Hematopoietic multipotent progenitor cell treated with erythropoietin and hydrocortisone succinate and interleukin-3 and kit ligand, for 4 days (in vitro differentiated cells): ENCODE data around the gene KRT34.
"Not testable (repeated sequence)": the region's sequence is repeated elsewhere in the genome, so short reads cannot be mapped to it uniquely, and the experiment has no call there.

Experiments
- DNase-seq: peaks from one replicate; pipeline ENCODE4 v3.0.0-alpha.2; 2015

The KRT34 gene

DNA sequence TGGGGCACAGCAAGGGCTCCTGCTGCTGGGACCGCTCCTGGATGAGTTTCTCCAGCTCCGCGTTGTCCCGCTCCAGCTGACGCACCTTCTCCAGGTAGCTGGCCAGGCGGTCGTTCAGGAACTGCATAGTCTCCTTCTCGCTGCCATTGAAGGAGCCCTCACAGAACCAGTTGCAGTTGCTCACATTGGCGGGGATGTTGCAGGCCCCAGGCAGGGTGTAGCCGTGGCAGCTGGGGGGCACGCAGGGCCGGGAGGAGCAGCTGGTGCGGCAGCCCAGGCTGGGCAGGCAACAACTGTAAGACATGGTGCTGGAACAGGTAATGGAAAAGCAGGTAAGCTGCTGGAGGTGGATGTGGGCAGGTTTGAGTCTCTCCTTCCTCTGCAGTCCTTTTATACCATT lies at the start of gene KRT34:
KRT34 (minus strand) TSS at position 364 of the 400 bp plus-strand sequence; CDS start at position 304, 60 bp downstream.
- DNase-seq: not testable (repeated sequence)

DNA sequence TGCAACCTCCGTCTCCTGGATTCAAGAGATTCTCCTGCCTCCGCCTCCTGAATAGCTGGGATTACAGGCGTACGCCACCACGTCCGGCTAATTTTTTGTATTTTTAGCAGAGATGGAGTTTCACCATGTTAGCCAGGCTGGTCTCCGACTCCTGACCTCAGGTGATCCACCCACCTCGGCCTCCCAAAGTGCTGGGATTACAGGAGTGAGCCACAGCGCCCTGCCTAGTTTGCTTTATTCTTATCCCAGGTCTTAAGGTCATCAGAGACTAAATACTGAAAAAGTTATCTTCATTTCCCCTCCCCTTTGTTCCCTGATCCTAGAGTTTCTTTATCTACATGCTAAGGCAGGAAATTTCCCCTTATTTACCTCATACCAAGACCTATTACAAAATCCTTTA lies 48.3 kb upstream of the KRT34 start:
- DNase-seq: not testable (repeated sequence)

DNA sequence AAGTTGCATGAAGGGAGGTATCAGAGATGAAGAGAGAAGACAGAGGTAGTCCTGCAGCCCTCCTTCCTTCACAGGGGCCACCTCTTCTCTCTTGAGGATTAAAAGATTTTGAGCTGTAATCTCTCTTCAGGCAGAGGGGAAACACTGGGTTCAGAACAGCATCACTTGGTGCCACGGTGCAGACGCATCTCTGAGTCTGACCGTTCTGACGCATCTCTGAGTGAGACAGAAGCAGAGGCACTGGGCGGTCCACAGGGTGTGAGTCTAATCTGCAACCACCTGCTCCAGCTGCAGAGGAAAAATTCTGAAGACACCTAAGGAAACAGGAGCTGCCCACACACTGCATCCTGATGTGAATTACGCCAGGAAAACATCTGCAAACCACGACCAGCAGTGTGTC lies 47.6 kb upstream of the KRT34 start:
- no peak for DNase-seq

DNA sequence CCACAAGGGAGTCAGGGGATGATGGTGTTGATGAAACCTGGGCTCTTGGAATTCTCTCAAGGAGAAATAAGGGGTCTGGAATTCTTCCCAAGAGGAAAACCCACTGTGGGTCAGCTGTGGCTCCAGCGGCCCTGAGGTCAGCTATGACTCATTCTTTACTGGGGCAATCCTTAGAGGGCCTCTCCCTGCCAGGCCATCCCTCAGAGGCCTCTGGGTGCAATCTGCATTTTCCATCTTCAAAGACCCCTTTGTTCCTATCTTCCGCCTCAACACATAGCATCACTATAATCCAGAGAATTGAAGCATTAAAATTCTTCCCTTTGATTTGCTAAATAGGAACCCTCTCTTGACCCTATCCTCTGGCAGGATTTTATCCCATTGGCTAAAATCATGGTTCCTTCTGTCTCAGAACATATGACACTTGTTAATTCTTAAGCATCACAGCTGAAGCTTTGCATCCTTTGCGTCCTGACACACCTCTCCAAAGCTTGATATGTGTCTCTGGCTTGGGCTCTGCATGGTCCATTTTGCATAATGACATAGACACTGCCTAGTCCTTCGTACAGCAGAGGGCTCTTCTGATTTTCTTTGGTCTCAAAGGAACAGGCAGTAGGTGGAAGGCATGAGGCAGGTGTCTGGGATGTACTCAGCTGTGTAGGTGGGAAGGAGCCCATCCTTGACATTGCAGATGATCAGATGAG lies 46.6 kb upstream of the KRT34 start:
- DNase-seq: no peak

DNA sequence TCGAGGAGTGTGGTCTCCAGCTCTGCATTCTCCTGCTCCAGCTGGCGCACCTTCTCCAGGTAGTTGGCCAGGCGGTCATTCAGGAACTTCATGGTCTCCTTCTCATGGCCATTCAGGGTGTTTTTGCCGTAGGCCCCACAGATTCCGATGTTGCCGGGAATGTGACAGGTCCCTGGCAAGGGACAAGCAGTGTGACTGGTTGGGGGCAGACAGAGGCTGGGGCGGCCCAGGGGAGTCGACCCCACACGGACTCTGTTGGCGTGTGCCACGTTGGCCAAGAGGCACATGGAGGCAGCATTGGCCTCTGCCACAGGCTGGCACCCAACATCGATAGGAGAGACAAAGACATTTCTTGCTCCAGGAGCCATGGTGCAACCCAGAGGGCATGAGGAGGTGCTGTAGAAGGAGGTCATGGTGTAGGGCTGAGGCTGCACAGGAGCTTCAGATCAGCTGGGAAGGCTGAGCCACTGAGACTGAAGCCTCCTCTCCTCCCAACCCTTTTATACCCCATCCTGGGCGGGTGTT lies 42.1 kb upstream of the KRT34 start, which contains the start of gene KRT37:
KRT37 (minus strand) TSS at position 475 of the 525 bp plus-strand sequence; CDS start at position 413, 62 bp downstream.
- no peak for DNase-seq

DNA sequence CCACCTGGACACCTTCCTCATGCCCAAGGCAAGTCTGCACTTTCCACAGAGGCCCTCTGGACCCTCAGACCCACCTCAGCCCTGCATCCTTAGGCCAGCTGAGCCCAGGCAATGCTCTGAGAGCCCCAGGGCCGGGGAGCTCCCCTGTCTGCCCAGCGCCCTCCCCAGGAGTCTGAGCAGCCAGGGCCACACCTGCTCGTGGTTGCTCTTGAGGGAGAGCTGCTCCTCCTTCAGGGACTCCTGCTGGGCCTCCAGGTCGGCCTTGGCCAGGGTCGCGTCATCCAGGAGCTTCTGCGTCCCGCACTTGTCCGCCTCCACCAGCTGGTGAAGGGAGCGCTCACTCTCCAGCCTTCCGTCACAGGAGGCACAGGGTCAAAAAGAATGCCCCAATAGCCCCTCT lies 40.5 kb upstream of the KRT34 start:
- DNase-seq: not testable (repeated sequence)

DNA sequence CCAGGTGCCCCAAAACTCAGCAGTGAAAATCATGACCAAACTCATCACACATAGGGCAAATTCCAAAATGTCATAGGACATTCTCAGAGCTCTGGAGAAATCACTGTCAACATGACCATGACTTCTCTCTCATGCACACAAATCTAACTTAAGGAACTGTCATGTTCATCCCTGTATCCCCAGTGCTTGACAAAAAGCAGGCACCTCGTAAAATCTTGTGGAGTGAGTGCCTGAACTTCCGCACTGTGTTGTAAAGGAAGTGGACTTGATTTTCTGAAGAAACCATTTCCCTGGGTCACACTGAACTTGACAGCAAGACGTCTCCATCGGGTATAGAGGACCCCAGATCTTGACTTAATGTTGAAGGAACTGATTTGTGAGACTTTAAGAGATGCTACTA lies 39.5 kb upstream of the KRT34 start:
- no peak for DNase-seq

DNA sequence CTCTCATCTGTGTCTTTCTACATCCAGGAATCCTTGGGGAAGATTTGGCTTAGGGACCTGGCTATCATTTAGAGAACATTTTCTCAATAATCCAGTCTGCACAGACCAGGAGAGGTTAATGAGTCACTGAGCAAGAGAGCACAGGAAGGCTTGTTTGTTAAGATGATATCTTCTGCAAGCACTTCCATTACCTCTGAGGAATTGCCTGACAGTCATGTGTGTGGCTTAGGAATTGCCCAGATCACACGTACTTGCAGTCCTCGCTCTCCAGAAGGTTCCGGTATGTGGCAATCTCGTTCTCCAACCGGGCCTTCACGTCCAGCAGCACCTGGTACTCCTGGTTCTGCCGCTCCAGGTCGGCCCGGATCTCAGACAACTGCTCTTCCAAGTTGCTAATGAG lies 39.0 kb upstream of the KRT34 start:
- no peak for DNase-seq

DNA sequence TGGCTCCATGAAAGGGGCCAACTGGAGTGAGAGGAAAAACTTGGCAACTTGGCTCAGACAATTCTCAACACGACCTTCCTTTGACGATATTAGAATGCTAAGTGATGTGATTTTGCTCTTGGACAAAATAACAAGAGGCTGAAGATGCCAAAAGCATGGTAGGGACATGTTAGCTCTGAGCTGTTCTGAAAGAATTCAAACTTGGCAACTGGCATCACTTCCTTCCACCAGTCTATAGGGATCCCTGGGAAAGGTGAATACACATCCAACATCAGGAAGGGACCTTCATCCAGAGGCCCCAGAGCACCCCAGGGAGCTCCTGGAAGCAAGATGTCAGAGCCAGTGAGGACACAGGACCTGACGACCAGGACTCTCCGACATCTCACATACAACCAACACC lies 38.0 kb upstream of the KRT34 start:
- DNase-seq: no peak

DNA sequence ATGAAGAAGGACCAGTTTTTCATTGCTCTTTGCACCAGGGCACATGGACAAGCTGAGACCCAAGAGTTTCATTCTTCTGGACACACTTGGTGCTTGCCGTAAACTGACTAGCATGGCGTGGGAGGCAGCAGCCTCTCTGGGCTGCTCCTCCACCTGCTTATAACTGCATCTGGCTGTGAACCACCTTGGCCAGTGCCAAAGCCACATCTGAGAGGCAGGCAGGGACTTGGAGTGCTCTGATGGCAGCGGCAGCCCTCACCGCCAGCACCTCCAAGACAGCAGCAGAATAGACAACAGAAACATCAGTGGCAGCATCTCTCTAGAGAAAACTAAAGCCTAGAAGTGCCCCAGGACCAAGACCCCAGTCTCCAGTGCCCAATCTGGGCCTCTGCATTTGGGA lies 37.6 kb upstream of the KRT34 start:
- DNase-seq: no peak

DNA sequence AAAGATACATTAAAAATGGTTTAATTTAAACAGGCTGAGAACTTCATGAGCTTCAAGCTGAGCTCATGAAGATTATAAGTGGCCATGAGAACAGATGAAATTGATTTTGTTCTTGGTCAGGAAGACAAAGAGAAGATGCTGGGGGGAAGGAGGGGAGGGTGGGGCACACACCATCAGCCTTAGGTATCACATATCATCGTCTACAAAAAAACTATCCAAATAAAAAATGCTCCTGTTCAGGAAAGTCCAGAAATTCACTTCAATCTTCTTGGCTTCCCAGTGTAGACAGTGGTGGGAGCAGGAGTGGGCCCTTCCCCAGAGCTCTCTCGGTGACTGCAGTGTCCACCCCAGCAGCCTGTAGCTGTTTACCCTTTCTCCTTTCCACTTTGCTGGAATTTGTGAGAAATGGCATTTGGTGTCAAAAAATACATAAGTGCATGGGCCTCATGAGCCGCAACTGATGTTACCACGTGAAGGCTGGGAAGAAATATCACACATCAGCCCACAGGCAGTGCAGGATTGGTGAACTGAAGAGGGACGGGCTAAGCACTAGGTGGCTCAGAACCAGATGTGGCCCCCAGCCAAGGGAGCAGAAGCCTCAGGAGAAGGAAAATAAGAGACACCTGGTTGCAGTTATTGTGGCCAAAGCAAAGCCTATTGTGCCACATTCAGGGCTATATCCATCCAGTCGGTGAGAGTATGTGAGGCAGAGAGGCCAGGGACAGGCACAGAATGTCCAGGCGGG lies 36.2 kb upstream of the KRT34 start:
- no peak for DNase-seq

DNA sequence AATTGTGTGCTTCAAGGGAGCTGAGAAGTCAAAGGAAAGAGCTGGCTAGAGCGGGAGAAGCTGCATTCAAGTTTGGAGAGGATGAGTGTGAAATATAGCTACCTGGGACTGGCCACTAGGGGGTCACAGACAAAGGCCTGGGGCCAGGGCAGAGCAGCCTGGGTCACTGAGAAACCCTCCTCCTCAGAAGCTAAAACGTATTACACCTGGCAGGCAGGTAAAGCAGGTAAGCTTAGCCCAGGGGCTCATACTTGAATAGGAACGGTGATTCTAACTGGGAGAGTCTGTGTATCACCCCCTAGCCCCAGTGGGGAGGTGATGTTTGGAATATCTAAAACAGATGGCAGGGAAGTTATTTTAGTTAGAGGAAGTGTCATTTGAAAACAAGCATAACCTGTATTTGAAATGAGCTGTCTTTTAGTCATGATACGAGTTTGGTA lies 35.5 kb upstream of the KRT34 start:
- peak; percentile 22 for DNase-seq

DNA sequence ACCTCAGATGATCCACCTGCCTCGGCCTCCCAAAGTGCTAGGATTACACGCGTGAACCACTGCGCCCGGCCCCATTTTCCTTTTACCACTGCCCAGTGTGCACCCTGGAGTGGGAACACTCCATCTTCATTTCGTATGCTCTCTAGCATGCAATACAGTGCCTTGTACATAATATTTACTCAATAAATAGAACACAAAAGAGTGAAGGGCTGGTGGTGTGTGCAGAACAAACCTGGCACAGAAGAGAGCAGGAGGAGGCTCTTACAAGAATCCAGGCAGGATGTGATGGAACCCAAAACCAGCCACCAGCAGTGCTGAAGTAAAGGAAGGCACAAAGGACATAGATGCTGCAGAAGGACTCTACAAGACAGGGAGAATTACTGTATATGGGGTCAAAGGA lies 35.0 kb upstream of the KRT34 start:
- no peak for DNase-seq

DNA sequence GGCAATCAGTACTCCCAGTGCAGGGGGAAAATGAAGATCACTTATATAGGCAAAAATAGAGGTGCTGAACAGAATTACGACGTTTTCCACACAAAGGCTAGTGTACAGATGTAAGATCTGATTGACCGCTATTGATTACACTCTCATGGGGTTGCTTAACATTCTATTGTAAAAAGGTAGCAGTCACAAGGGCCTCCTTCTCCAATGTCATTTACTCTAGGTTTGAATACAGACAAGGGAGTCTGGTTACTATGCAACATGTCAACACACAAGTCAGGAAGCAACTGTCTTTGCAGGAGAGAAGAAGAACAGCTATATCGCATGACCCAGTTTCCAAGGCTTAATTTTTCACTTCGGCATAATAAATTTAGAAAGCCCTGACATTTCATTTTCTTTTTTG lies 34.4 kb upstream of the KRT34 start:
- DNase-seq: no peak

DNA sequence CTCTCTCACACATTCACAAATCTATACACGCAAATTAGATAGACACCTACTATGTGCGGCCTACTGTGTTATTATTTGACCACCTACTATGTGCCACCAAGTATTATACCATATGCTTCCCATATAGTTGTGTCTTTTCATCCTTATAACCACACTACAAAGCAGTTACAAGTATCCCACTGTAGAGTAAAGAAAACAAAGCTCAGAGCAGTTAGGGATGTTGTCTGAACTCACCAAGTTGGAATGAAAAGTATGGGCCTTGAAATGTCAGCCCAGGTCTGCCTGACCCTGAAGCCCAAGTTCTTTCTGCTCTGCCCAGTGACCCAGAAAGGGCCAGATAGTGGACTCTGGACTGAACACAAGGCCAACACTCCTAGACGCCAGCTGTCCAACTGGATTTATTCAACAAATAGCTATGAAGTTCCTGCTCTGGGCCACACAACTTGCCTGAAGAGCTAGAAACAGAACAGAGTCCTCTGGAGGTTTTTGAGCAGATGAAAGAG lies 33.8 kb upstream of the KRT34 start:
- no peak for DNase-seq

DNA sequence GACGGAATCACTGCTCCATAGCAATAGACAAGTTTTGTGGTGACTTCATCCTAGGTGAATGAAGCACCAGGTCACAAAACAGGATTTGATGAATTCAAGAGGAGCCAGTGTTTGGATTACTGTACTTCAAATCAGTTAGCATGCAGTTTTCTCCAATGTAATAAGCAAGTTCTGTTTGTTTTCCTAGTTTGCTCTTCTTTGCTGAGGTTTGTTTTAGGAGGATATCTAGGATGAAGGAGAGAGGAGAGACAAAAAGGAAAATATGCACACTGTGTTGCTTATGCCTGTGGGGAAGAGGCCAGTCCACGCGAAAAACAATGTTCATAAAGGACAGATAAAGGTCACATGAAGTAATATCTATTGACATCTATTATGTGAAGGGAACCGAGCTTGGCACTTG lies 33.3 kb upstream of the KRT34 start:
- no peak for DNase-seq

DNA sequence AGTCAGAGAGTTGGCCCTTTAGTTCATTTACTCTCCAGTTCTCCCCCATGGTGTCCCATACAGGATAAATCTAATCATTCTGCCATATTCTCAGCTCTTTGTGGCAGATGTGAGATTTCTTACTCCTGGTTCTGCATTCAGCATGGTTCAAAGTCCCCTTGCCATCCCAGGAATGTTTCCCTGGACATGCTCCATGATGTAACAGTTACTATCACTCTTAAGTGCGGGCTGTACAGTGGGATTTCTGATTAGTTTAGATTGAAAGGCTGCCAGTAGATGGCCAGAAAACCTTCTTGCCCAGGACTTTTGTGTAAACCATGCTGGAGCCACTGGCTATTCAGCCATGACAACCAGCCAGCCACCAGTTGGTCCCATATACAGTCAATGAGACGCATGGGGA lies 31.9 kb upstream of the KRT34 start:
- no peak for DNase-seq

DNA sequence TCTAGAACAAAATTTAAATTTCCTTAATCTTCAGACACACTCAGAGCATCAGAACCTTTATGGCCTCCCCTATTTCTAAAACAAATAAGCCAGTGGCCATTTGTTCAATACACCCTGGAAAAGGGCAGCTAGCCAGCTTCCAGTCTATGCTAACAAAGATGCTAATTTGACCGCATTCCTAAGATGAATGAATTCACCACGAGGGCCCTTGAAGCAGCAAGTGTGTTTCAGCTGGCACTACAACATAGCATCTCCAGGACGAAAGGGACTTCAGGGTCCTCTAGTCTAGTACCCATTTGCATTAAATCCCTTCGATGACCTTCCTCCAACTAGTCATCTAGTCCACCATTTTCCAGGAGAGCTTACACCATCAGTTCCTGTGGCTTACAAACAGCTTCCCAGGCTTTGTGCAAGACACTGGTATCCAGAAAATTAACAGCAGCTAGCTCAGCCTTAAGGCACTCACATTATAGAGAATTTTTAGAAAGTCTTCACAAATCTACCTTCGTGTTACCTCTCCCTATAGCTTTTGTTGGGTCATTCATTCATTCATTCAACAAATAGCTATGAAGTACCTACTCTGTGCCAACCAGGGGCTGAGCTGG lies 31.3 kb upstream of the KRT34 start:
- no peak for DNase-seq

DNA sequence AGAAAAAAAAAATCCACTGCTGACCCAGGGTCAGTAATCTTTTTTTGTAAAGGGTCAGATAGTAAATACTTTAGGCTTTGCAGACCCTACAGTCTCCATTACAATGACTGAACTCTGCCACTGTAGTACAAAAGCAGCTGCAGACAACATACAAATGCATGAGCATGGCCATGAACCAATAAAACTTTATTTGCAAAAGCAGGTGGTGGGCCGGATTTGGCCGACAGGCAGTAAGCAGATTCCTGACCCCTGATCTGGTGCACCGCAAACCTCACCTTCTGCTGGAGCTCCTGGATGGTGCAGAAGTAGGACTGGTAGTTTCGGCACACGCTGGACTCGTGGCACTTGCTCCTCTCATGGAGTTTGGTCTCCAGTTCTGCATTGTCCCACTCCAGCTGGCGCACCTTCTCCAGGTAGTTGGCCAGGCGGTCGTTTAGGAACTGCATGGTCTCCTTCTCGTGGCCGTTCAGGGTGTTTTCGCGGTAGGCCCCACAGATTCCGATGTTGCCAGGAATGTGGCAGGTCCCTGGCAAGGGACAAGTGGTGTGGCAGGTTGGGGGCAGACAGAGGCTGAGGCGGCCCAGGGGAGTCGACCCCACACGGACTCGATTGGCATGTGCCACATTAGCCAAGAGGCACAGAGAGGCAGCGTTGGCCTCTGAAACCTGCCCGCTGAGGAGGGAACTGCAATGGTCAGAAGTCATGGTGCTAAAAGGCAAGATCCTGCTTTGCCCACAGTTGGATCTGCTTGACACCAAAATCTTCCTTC lies 29.1 kb upstream of the KRT34 start:
- DNase-seq: no peak

DNA sequence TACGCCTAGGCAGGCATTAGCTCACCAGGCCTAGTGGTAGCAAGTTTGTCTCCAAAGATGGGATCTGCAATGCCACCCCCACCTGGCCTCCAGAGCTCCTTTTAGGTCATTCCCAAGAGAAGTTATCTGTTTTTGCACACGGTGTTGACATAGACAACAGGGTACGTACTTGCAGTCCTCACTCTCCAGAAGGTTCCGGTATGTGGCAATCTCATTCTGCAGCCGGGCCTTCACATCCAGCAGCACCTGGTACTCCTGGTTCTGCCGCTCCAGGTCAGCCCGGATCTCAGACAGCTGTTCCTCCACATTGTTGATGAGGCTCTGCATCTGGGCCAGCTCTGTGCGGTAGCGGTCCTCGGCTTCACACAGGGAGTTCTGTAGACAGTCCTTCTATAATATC lies 25.1 kb upstream of the KRT34 start:
- no peak for DNase-seq

DNA sequence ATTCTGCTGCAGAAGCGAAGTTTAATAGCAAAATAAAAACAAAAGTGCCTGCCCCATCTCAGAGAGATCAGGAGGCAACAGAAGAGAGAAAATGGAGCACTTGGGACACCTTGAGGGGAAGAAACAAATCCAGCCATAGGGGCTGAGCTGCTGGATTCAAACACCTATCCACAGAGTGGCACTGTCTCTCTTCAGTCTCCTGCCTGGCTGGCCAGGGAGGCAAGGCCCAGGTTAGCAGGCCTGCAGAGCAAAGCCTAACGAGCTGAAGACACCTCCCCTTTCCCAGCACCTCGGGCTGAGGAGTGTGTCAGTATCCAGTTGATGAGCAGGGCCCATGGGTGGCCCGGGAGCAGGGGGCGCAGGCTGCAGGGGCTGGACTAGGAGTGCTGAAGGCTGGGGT lies 24.1 kb upstream of the KRT34 start:
- no peak for DNase-seq

DNA sequence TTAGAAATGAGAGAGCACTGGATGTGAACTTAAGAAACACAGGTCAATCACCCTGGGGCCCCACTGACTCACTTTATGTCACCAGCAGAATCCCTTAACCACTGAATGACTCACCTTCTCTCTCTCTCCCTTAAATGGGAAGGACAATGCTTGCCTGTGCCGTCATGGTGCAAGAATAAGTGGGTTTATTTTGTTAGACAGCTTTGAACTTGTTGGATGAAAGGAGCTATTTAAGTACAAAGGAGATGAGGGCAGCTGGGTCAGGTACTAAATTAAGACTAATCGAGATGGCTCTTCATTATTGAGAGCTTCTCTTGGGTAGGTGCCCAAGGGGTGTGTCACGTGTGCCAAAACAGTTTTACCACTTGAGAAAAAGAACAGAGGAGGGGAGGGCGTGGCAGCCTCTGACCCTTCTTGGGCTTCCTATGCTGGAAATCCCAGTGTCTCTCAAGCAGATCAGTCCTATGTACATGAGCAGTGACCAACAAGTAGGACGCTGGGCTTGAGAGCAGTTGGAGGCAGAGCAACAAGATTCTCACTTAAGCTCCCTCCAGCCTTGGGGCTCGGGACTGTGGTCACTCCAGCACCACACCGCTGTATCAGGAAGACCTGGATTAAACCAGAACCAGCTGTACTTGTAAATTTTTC lies 22.0 kb upstream of the KRT34 start:
- DNase-seq: no peak
